Renal cortex interstitium (tissue), 11 donors: ENCODE results near the gene GTSE1. TPM values are rescaled to one million over a fixed set of nuclear protein-coding genes. Genes with fewer than 3 reads are reported as not detected.

ENCODE experiments used
- DNase-seq, 11 donors: peaks; one replicate each; pipeline ENCODE4 v3.0.0-alpha.2; 2013; ENCODE audit warnings: low read depth in 9 of 11, low spot score in 4 of 11; ENCODE audit errors: extremely low read depth in 1 of 11
- polyA plus RNA-seq, 3 donors: library from polyadenylated mRNA; unstranded; fragments of 120-200 nt; gene quantifications; one replicate each; pipeline ENCODE4 v1.2.1, GENCODE V29; 2013; ENCODE audit not compliant: insufficient read length in 3 of 3

GTSE1 gene
- polyA plus RNA-seq, 3 donors: 17.2 to 19.3 (median 17.9) TPM

DNA sequence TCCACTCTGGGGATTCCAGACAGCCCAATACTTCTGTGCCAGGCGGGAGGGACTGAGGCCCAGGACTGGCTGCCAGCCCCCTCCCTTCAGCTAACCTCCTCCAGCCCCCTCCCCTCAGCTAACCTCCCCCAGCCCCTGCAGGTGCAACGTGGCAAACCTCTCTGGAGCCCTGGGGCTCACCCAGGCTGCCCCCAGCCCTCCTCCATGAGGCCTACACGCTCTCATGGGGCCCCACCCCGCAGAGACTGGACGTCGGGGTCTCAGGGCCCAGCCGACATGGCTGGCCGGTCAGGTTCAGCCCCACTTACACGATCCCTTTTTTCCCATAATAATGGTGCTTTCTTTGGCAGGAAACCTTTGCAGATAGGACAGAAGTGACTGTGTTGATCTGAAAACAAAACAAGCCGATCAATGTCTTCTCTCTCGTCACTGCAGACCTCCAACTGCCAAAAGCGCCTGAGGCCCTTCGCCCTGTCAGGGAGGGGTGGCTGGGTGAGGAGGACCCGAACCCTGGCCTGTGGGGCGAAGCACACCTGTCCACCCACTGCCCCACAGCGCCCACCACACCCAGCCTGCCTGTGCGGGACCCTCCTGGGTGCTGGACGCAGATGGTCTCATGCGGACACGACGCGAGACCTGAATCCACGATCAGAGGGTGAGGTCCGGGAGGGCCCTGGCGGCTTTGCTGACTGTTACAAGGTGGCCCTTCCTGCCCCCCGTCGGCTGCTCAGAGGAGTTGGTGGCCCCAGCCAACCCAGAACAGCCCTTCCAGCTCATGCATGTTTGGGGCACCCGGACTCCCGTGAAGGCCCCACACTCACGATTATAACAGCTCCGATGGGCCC, 72.4 kb downstream of the GTSE1 start:
- DNase-seq: no peak

DNA sequence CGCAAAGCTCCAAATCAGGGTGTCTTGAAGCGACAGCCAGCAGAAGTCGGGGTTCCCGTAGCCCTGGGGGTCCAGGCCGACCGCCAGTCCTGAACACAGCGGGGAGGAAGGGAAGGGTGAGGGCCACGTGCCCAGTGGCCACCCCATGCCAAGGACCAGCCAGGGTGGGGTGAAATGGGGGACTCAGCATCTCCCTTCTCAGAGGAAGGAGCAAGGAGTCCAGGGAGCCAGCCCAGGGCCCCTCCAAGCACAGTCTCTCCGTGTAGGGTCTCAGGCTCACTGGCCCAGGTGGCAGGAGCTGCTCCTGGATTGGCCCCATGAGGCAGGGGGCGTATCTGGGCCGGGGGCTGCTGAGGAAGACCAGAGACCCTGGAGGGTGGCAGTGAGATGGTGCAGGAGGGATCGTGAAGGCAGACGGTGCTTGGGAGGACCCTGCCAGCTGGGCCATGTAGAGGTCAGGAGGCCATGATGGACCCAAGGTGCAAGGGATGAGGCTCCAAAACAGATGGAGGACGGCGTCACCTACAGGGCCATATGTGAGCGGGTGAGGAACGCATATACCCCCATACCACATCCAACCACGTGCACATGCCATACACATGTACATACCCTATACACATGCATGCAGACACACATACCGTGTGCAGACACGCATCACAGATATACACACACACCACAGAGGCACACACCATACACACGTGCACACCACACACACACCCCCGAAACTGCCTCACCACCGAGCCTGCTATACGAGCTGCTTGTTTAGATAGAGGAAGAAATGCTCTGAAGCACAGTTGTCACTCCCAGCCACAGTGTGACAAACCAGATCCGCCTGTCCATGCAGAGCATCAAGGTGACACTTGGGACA, 73.3 kb downstream of the GTSE1 start:
- DNase-seq: no peak

DNA sequence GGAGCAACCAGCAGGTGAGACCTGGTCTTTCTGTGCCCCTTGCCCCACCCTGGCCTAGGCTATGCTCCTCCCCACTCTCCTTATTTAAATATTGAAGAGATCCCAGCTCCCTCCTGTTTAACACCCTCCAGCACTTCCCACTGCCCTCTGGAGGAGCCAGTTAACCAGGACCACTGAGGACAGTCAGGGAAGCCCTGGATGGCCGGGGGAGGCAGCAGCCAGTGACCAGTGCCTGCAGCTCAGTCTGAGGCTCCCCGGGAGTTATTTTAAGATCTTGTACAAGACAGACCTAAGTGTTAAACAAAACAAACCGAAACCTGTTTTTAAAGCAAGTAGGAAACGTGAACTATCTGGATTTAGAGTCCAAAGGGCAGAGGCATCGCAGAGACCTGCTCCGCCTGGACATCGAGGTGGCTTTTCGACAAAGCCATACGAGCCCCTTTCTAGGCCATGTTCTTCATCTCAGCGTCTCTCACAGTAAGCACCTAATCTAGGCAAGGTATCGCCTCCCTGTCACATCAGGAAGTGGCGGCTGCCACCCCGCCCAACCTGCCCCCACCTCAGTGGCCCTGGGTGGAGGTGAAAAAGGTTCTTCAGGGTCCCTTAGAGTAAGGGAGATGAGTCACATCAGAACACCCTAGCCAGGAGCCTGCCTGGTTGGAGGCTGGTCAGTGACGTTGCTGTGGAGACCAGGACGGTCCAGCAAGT, 74.1 kb downstream of the GTSE1 start:
- DNase-seq: no peak

DNA sequence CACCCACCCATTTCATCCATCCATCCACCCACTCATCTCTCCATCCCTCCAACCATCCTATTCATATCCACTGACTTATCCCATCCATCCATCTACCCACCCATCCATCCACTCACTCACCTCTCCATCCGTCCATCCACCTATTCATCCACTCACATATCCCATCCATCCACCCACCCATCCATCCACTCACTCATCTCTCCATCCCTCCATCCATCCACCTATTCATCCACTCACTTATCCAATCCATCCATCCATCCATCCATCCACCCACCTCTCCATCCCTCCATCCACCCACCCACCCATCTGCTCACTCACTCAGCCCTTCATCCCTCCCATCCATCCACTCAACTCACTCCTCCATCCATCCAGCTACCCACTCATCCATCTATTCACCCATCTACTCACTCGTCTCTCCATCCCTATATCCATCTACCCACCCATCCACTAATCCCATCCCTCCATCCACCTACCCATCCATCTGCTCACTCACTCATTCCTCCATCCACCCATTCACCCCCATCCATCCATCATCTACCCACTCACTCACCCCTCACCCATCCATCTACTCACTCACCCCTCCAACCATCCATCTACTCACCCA, 75.1 kb downstream of the GTSE1 start:
- no peak for DNase-seq

DNA sequence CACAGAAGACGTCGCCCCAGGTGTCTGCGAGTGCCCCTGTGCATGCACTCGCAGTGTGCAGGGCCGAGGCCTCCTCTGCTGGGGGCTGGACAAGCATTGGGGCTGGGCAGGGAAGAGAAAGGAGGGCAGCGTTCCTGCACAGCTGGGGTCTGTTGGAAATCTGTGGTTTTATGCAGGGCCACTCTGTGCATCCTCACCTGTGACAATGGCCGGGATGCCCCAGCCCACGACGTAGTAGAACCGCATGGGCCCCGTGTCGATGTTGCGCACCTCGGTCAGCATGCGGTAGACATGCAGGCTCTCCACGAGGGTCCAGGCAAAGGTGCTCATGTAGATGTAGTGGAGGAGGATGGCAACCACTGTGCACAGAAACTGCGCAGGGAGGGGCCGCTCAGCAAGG, 76.0 kb downstream of the GTSE1 start:
- no peak for DNase-seq

DNA sequence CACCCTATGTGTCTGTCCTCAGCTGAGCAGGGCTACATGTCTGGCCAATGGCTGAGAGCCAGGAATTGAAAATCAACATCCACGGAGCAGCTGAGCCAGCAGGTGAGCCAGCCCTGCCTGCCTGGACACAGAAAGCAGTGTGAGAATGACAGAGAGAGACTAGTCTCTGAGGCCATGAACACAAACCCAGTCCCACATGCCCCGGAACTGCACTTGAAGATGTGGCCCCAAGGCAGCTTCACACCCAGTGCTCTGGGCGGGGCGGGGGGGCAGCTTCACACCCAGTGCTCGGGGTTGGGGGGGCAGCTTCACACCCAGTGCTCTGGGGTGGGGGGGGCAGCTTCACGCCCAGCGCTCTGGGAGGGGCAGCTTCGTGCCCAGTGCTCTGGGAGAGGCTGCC, 76.5 kb downstream of the GTSE1 start:
- no peak for DNase-seq

DNA sequence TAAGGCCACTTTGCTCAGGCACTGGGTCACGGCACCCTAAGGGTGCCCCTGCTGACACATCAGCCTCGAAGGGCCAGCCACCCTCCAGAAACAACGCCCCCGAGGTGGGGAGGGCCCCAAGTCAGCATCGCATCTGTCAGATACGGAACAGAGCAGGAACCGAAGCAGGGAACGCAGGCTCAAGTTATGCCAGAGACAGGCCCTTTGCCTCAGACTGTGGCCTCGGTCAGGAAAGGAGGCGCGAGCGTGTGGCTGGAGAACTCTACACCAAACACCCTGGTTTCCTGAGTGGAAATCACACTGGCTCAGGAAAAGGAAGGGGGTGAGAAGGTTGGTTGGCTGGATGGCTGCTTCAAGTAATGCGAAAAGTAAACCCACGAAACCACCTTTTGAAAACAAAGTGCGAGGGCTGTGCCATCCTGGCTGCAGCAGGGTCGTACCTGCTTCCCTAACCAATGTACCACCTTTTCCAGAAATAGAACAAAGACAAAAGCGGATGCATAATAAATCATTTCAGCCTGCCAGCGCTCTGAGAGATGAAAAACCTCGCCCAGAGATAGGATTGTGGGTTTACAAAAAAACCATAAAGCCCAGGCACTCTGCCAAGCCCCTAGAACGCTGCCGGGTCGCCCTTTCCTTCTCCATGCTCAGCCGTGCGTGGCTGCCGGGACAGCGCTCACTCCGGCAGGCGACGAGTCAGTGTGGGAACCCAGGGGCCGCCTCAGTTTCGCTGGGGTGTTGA, 77.4 kb downstream of the GTSE1 start:
- DNase-seq: no peak

DNA sequence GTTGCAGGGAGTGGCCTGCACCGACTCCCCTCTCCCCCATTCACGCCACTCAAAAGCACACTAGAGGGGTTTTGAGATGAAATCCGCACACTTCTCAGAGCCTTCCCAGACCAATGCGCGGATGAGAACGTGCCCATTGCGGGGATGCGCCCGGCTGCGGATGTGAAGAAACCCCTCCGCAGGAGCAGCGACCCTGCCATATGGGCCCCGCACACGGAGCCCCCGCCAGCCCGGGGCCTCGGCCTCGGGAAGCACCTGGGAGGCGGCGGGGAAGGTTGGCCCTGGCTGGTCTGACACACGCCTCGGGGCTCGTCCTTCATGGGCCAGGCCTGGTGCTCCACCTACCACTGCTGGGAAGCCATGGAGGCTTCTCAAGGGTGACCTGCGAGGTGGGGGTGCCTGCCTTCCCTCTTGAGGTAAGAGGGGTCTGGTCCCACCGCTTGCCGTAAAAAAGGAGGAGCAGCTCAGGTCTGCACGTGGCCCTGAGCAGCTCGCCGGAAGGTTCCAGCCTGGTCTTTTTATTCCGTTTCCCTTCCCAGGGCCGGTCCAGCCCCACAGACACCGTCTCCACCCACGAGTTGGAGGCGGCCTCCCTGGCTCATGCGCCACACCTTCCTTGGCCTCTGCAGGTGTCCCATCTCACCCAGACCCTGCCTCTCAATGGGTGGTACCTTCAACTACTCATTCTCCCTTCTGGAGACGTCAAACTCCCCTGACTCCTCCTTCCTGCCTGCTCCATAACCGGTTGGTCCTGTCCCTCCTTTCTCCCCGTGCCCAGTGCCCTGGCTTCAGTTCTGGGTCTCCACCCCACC, 78.2 kb downstream of the GTSE1 start:
- DNase-seq: no peak

DNA sequence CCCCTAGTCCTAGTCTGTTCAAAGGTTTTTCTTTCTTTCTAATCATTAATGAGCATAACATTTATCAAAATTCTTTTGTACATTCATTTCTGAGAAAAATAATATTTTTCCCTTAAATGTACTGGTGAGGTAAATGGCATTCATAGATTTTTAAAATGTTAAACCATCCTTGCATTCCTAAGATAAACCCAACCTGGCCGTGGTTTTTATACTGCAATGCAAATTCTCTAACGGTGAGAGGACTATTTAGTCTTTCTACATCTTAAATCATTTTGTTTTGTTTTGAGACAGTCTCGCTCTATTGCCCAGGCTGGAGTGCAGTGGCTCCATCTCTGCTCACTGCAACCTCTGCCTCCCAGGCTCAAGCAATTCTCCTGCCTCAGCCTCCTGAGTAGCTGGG, 79.4 kb downstream of the GTSE1 start:
- no peak for DNase-seq

DNA sequence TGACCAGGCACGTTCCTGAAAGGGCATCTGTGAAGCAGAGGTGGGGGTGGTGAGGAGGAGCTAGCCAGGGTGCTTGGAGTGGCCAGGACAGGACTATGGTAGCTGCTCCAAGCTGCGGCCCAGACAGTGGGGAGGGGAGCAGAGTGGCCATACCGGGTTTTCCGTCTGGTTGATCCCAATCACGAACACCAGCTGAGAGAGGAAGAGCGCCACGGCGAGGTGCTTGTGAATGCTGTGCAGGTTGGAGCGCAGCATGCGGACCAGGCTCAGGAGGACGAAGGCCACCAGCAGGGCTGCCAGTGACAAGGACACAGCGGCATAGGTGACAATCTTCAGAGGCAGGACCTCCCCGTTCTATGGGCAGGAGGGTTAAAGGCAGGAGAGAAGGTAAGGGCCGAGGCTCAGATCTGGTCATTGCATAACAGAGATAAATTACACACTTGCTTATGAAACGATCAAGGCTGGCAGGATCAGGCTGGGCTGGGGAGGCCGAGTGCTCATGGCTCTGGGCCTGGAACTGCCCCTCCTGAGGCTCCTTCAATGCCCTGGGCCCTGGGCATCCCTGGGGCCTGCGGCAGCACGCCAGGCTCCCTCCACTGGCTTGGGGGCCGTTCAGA, 80.3 kb downstream of the GTSE1 start:
- no peak for DNase-seq

DNA sequence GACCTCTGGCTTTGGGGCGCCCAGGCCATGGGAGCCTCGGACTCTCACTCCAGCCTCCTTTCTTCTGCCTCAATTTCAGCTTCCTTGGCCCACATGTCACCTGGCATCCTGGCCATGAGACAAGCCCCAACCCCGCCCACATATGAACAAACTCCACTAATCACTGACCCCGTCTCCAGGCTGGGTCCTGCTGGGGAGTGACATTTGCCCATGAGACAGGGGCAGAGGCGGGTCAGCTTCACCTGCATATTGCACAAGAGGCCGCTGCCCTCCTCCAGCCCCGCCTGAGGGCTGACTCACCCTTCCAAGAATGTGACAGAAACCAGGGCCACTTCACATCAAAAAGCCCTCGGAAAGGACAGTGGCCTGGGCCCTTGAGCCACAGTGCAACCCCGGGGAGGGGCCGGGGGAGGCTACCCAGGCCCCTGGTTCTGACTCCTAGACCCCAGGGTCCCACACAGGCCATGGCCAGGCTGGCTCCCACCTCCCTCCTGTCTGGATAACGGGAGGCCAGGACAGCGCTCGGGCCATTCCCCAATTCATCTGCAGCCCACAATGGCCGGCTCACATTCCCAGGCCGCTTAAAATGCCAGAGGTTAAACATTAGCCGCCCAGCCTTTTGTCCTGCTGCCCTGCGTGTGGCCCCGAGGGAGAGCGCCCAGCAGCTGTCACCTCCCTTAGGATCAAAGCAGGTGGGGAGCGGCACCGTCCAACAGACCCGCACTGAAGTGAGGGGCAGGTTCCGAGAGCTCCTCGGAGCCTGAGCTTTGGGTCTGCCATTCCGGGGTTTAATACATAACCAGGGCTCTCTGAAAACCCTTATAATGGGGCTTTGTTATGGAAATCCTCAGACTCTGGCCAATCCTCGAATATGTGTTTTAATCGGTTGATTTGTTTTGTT, 81.1 kb downstream of the GTSE1 start:
- no peak for DNase-seq

DNA sequence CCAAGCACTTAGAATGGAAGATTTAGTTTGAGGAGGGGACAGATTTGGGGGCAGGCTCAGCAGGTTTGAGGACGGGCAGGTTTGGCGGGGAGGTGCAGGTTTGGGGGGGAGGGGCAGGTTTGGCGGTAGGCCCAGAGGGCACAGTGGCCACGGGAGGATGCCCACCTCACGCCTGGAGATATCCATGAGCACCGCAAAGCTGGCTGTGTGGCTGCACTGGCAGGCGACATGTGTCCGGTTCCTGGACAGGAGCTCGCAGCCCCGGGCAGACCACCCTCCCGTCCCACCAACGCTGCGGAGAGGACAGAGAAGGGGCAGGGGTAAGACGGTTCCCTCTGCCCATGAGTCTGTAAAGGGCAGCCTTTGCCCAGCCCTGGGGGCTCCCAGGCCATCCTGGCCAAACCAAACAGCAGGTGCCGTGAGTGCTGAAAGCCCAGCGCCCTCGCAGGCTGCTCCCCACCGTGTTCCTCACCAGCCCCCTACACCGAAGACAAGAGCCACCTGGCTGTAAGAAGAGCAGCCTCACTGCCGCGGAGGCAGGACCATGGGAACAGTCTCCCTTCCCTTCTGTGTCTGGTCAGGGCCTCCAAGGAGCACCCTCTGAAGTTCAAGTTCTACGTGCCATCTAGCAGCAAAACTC, 81.9 kb downstream of the GTSE1 start:
- DNase-seq: no peak

DNA sequence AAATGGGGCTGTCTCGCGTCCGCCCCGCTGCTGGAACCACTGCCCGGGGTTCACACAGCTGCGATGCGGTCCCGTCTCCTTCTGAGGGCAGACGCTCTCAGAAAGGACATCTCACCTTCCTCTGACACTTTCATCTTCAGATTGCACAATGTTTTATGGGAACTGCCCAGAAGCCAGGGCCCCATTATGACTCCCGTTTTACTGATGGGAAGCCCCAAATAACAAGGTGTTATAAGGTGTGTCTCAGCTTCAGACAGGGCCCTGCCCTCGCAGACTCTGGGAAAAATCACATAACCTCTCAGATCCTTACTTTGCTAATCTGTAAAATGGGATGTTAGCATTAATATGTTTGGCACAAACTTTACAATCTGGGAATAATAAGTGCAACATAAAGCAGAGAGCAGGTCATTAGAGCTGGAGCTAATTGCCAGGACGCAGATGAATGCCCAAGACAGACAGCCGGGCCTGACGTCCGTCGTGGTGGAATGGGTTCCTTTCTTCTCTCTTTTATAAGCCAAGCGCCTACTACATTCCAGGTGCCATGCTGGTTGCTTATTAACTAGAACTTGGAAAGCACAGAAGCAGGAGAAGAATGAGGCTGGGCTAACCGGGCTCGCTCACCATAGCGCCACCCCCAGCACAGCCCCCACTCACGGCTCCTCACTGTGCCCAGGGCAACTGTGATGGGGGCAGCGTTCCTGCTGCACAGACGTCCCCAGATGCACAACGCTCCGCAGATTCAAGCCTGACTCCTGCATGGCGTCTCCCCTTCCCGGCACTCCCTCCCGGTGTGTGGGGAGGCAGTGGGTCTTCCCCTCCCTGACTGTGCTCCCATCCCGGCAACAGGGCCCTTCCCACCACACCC, 82.6 kb downstream of the GTSE1 start:
- DNase-seq: peak in 2 of 11 donors; percentile 78 to 86

DNA sequence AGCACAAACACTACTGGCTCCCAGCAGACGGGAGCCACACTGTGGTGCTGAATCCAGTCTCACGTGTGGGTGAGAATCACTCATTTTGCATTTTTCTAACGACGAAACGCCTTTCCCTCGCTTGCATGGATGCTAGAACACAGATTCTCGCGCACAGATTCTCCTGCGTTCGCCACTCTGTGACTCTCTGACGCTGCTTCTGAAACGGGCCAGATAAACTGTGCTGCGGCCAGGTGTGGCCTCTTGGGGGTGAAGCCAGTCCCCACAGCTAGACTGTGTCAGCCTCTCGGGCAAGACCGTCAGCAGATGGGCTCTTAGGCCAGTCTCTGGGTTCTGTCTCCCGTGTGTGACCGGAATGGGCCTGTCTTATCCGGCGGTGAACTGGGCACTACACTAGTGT, 83.4 kb downstream of the GTSE1 start:
- DNase-seq: no peak
